ENCODE measurements around the gene GLP2R.

GLP2R gene

DNA sequence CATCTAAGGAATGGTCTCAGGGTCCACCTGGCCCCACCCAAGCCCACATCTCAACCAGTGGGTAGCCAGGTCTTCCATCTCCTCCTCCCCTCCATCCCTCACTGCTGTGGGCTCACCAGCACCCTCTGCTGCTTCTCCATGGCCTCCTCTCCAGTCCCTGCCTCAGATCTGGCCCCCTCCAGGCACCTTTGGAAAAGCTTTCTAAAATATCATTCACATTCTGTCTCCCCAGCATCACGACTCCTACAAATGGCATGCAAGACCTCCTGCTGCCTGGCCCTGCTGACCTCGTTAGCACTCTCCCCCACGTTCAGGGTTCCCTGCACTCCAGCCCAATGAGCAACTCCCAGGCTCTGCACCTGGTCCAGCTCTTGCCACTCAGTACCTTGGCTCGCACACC is 13.7 kb downstream of the GLP2R start:
- H3K27ac ChIP-seq: no peak overlapping the region
- TF ChIP-seq CTCF (conservative IDR thresholded peaks at IDR 0.05) (no peak), ZFX (IDR thresholded peaks at IDR 0.05) (no peak)

GRCh38 chr17:9842057-9842758 is 16.5 kb downstream of the GLP2R start:
- TF ChIP-seq ZFX (IDR thresholded peaks at IDR 0.05) (peak; percentile 39; the same call in 1 of the 2 replicates), CTCF (conservative IDR thresholded peaks at IDR 0.05) (no peak)
- peak overlapping the region; percentile 72 for H3K27ac ChIP-seq

GRCh38 chr17:9843152-9844010 is 17.7 kb downstream of the GLP2R start:
- peak overlapping the region; percentile 72 for H3K27ac ChIP-seq
- TF ChIP-seq CTCF (conservative IDR thresholded peaks at IDR 0.05) (no peak), ZFX (IDR thresholded peaks at IDR 0.05) (no peak)

DNA sequence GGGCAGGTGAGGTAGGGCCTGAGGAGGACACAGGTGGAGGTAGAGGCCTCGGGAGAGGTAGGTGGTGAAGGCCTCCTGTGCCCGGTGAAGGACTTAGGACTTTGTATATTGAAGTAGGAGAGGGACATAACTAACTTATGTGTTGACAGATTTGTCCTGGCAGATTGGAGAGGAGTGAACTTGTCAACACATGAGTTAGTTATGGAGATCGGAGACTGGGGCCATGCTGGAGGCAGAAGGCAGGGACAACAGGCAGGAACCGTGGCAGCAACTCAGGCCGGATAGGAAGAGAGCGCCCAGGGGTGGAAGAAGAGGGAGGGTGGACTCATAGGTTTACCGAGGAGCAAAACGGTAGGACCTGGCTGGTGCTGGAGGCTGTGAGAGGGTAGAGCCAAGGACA is 18.4 kb downstream of the GLP2R start:
- TF ChIP-seq CTCF (conservative IDR thresholded peaks at IDR 0.05): no peak
- H3K27ac ChIP-seq: no peak overlapping the region

GRCh38 chr17:9845306-9845705 is 19.6 kb downstream of the GLP2R start:
- TF ChIP-seq ZFX (IDR thresholded peaks at IDR 0.05) (no peak), CTCF (conservative IDR thresholded peaks at IDR 0.05) (no peak)
- H3K27ac ChIP-seq: no peak overlapping the region

DNA sequence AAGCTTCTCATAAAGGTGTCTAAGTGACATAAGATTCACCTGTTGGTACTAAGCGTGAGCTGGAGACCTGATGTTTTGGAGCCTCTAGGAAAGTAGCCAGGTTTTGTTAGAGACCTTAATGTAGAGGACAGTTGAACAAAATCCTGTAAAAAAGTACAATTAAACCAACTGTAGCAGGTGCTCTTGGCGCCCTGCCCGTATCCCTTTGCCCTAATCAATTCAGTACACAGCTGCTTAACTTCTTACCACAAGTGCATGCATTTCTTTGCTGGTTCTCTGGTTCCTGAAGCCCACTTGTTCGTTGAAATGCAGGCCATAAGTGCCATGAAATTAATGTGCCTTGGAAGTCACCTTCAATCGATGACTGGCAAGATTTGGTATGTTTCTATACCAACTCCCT is 24.4 kb downstream of the GLP2R start:
- TF ChIP-seq CTCF (conservative IDR thresholded peaks at IDR 0.05) (no peak), ZFX (IDR thresholded peaks at IDR 0.05) (no peak)

GRCh38 chr17:9854255-9854654 is 28.5 kb downstream of the GLP2R start:
- TF ChIP-seq CTCF (conservative IDR thresholded peaks at IDR 0.05): no peak
- TF ChIP-seq ZFX (IDR thresholded peaks at IDR 0.05): no peak
- H3K27ac ChIP-seq: no peak overlapping the region

More for the DNA sequence above, 24.4 kb downstream of the GLP2R start:
- H3K27ac ChIP-seq: no peak overlapping the region

Measured in C4-2B (cell line).